ENCODE measurements around the gene GNRH2. TPM values are rescaled to one million over a fixed set of nuclear protein-coding genes. Genes with fewer than 3 reads are reported as not detected.

Gene GNRH2
- total and polyA plus RNA-seq, 8 donors: 1.4 to 8.0 TPM; not detected in 6

- TF ChIP-seq EP300 (IDR thresholded peaks at IDR 0.05): no peak
- Histone ChIP-seq H3K27ac (no peak overlapping the region), H3K27me3 (no peaks in the 10 kb centered on the region), H3K4me3 (no peak overlapping the region), H3K36me3 (peaks cover 8 to 64% (median 57%) of the 10 kb centered on the region in 4 donors), H3K9me3 (no peaks in the 10 kb centered on the region), H3K4me1 (no peaks in the 10 kb centered on the region)
- 89 to 99% (median 93%) methylated on average over 2 of the region's 2 CpGs for WGBS, 5 donors
- intact Hi-C loops (cut with DNase I; ENCODE audit: low total_unique reads): no loop called here
- no peak for DNase-seq
Observed at GRCh38 chr20:3003416-3003815, 40.0 kb upstream of the GNRH2 start.

DNA sequence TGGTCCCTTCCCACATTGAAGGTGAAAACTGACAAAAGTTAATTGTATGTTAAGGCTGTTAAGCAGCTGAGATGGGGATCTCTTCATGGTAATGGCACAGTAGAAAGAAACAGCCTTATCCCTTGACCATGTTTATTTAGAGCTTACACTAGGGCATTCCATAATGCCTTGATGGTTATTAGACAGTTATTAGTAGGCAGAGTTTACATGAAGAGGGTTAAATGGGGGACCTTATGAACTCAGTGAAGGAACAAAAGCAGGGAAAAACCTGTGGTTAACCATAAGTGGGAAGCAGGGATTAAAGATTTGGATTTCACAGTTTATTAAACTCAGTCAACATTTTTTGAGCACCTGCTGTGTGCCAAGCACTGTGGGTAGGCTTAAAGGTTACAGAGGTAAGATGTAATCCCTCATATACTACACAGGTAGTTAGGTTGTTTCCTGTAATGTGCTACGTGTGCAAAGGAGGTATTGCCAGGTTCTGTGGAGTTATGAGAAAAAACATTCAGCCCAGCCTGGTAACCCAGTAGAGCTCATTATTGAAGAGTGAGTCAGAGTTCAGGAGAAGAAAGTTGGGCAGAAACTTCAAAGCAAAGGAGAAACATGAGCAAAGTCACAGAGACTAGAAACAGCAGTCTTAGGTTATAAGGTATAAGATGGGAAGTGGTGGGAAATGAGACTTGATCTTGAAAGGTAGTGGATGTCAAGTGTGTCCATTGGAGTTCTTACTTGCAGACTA is 32.3 kb upstream of the GNRH2 start:
- no peak for DNase-seq
- TF ChIP-seq POLR2A (IDR thresholded peaks at IDR 0.05) (no peak), POLR2AphosphoS5 (IDR thresholded peaks at IDR 0.05) (no peak)
- Histone ChIP-seq H3K27ac (no peak overlapping the region), H3K4me3 (no peak overlapping the region), H3K4me1 (no peaks in the 10 kb centered on the region), H3K9me3 (no peaks in the 10 kb centered on the region), H3K27me3 (no peaks in the 10 kb centered on the region), H3K36me3 (peaks cover 0 to 98% (median 87%) of the 10 kb centered on the region in 4 donors)
- 51 to 89% (median 87%) methylated on average over 1 of the region's 1 CpG for WGBS, 5 donors
- intact Hi-C loops (cut with DNase I; ENCODE audit: low total_unique reads): no loop called here

GRCh38 chr20:3011752-3012151 is 31.7 kb upstream of the GNRH2 start:
- TF ChIP-seq POLR2AphosphoS5 (IDR thresholded peaks at IDR 0.05) (no peak), POLR2A (IDR thresholded peaks at IDR 0.05) (no peak), EP300 (IDR thresholded peaks at IDR 0.05) (no peak)
- TF ChIP-seq, protein P1, sequence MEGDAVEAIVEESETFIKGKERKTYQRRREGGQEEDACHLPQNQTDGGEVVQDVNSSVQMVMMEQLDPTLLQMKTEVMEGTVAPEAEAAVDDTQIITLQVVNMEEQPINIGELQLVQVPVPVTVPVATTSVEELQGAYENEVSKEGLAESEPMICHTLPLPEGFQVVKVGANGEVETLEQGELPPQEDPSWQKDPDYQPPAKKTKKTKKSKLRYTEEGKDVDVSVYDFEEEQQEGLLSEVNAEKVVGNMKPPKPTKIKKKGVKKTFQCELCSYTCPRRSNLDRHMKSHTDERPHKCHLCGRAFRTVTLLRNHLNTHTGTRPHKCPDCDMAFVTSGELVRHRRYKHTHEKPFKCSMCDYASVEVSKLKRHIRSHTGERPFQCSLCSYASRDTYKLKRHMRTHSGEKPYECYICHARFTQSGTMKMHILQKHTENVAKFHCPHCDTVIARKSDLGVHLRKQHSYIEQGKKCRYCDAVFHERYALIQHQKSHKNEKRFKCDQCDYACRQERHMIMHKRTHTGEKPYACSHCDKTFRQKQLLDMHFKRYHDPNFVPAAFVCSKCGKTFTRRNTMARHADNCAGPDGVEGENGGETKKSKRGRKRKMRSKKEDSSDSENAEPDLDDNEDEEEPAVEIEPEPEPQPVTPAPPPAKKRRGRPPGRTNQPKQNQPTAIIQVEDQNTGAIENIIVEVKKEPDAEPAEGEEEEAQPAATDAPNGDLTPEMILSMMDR (IDR thresholded peaks at IDR 0.05): no peak
- no peaks in the 10 kb centered on the region for H3K27me3 ChIP-seq
- intact Hi-C loops (cut with DNase I; ENCODE audit: low total_unique reads): no loop called here
- H3K36me3 ChIP-seq: peaks cover 0 to 98% (median 87%) of the 10 kb centered on the region in 4 donors
- no peaks in the 10 kb centered on the region for H3K9me3 ChIP-seq
- DNase-seq: no peak
- no peak overlapping the region for H3K27ac ChIP-seq
- H3K4me1 ChIP-seq: no peaks in the 10 kb centered on the region
- WGBS, 5 donors: 72 to 97% (median 88%) methylated on average over 3 of the region's 3 CpGs
- H3K4me3 ChIP-seq: no peak overlapping the region

GRCh38 chr20:3013771-3014170 is 29.7 kb upstream of the GNRH2 start:
- peaks cover 5 to 92% (median 78%) of the 10 kb centered on the region in 4 donors for H3K36me3 ChIP-seq
- H3K27ac ChIP-seq: no peak overlapping the region
- intact Hi-C loops (cut with DNase I; ENCODE audit: low total_unique reads): no loop called here
- H3K4me3 ChIP-seq: no peak overlapping the region
- WGBS, 5 donors: 95 to 99% (median 98%) methylated on average over 5 of the region's 5 CpGs
- H3K9me3 ChIP-seq: no peaks in the 10 kb centered on the region
- no peak for DNase-seq
- no peak for TF ChIP-seq EP300 (IDR thresholded peaks at IDR 0.05)
- TF ChIP-seq, protein P1 (IDR thresholded peaks at IDR 0.05): no peak
- H3K27me3 ChIP-seq: no peaks in the 10 kb centered on the region
- H3K4me1 ChIP-seq: no peaks in the 10 kb centered on the region

- intact Hi-C loops (cut with DNase I; ENCODE audit: low total_unique reads): no loop called here
- Histone ChIP-seq H3K9me3 (no peaks in the 10 kb centered on the region), H3K36me3 (peaks cover 5 to 88% (median 74%) of the 10 kb centered on the region in 4 donors), H3K4me1 (no peaks in the 10 kb centered on the region), H3K4me3 (no peak overlapping the region), H3K27ac (no peak overlapping the region), H3K27me3 (no peaks in the 10 kb centered on the region)
- WGBS, 5 donors: 95 to 99% (median 96%) methylated on average over 6 to 7 of the region's 7 CpGs
- no peak for DNase-seq
- no peak for TF ChIP-seq EP300 (IDR thresholded peaks at IDR 0.05)
- no peak for TF ChIP-seq POLR2AphosphoS5 (IDR thresholded peaks at IDR 0.05)
- TF ChIP-seq, protein P1 (IDR thresholded peaks at IDR 0.05): no peak
- TF ChIP-seq POLR2A (IDR thresholded peaks at IDR 0.05): no peak
Observed at GRCh38 chr20:3014179-3014578, 29.2 kb upstream of the GNRH2 start.
